K562 (cell line): Measurements from ENCODE around the gene MFSD11. TPM values are rescaled to one million over a fixed set of nuclear protein-coding genes. Genes with fewer than 3 reads are reported as not detected.

ENCODE experiments used
- ATF4 ChIP-seq: fragments of 450-650 bp; formaldehyde crosslinking; IDR thresholded peaks from 2 replicates; pipeline ENCODE4 v1.4.0; 2022; ENCODE audit warnings: mild to moderate bottlenecking, moderate library complexity
- BCOR ChIP-seq: fragments of 450-650 bp; IDR thresholded peaks from 2 replicates; pipeline ENCODE4 v1.6.1; 2016
- BHLHE40 ChIP-seq: IDR thresholded peaks from 2 replicates; pipeline ENCODE4 v1.6.1; 2011; ENCODE audit warnings: low read length, improper control_type of control experiment
- CEBPG ChIP-seq, 3 experiments: fragments of 200-800 bp in 1 of 3; sonication (Bioruptor generic) in 1 of 3; sonication (generic) in 1 of 3; formaldehyde crosslinking in 1 of 3; IDR thresholded peaks in 2 of 3; conservative IDR thresholded peaks in 1 of 3; 2 replicates each; pipeline versions ENCODE4 v1.6.1 to v1.8.0; 2016 to 2022; ENCODE audit warnings: missing compliant biosample characterization in 2 of 3, missing genetic modification characterization in 2 of 3, mild to moderate bottlenecking in 1 of 3, missing genetic modification reagents in 1 of 3
- CREB5 ChIP-seq: fragments of 250-450 bp; sonication (Bioruptor Pico); IDR thresholded peaks from 2 replicates; pipeline ENCODE4 v1.5.0; 2020; ENCODE audit warnings: mild to moderate bottlenecking
- GATA2 ChIP-seq: sonication (generic); formaldehyde crosslinking; IDR thresholded peaks from 2 replicates; pipeline ENCODE4 v1.4.0; 2020; ENCODE audit warnings: mild to moderate bottlenecking, missing genetic modification reagents
- MTA2 ChIP-seq: fragments of 450-650 bp; IDR thresholded peaks from 2 replicates; pipeline ENCODE4 v1.6.1; 2016; ENCODE audit warnings: low read depth
- MTF1 ChIP-seq: fragments of 250-450 bp; sonication (Bioruptor Pico); IDR thresholded peaks from 2 replicates; pipeline ENCODE4 v1.9.0; 2021; ENCODE audit warnings: moderate library complexity, mild to moderate bottlenecking, inconsistent platforms, borderline replicate concordance
- POLR2A ChIP-seq: fragments of 450-650 bp; conservative IDR thresholded peaks from 2 replicates; pipeline ENCODE4 v1.6.1; 2016
- TAL1 ChIP-seq: fragments of 450-650 bp; IDR thresholded peaks from 2 replicates; pipeline ENCODE4 v1.6.1; 2016; ENCODE audit warnings: mild to moderate bottlenecking
- TEAD4 ChIP-seq, 2 experiments: sonication (generic) in 1 of 2; formaldehyde crosslinking in 1 of 2; IDR thresholded peaks; 2 replicates each; pipeline versions ENCODE4 v1.6.1 to v1.8.0; 2012 to 2022; ENCODE audit warnings: borderline replicate concordance in 1 of 2, inconsistent platforms in 1 of 2, low read length in 1 of 2, mild to moderate bottlenecking in 1 of 2, missing genetic modification reagents in 1 of 2
- YBX1 ChIP-seq: fragments of 450-650 bp; IDR thresholded peaks from 2 replicates; pipeline ENCODE4 v1.7.1; 2016; ENCODE audit warnings: mild to moderate bottlenecking
- ZBTB12 ChIP-seq: fragments of 250-450 bp; sonication (Bioruptor Pico); IDR thresholded peaks from 2 replicates; pipeline ENCODE4 v1.4.0; 2020
- ZNF12 ChIP-seq: sonication (generic); formaldehyde crosslinking; IDR thresholded peaks from 2 replicates; pipeline ENCODE4 v1.4.0; 2020; ENCODE audit warnings: mild to moderate bottlenecking, missing genetic modification reagents
- ZNF324 ChIP-seq: fragments of 250-450 bp; sonication (Bioruptor Pico); IDR thresholded peaks from 2 replicates; pipeline ENCODE4 v1.4.0; 2020; ENCODE audit warnings: mild to moderate bottlenecking
- ZNF384 ChIP-seq: IDR thresholded peaks from 2 replicates; pipeline ENCODE4 v1.6.1; 2012; ENCODE audit warnings: low read depth, low read length, improper control_type of control experiment
- ZNF551 ChIP-seq: fragments of 250-450 bp; sonication (Bioruptor Pico); IDR thresholded peaks from 2 replicates; pipeline ENCODE4 v1.5.0; 2021; ENCODE audit warnings: mild to moderate bottlenecking, moderate library complexity
- polyA plus RNA-seq, 8 experiments: library from polyadenylated mRNA; depleted of rRNA in 4 of 8; stranded (reverse) in 5 of 8; unstranded in 3 of 8; fragments of >200 nt; fragmentation: Nextera tagmentation in 2 of 8; fragmentation: Illumina TruSeq in 1 of 8; extraction: Ambion mirVana in 2 of 8; extraction: Trizol in 1 of 8; gene quantifications; 2 replicates each; pipeline versions ENCODE4 v1.2.1 to v1.2.3, GENCODE V29; 2011 to 2014; ENCODE audit warnings: inconsistent platforms in 1 of 8, missing spikeins in 1 of 8
- total RNA-seq, 7 experiments: library from RNA; depleted of rRNA in 6 of 7; stranded (reverse); fragments of >200 nt in 6 of 7; fragmentation: Illumina TruSeq in 2 of 7; extraction: Trizol in 2 of 7; gene quantifications; 2 replicates each; pipeline versions ENCODE4 v1.2.1 to v1.2.3, GENCODE V29; 2011 to 2021; ENCODE audit warnings: low replicate concordance in 1 of 7
- TF ChIP-seq, protein P1 (sequence below): fragments of 450-650 bp; IDR thresholded peaks from 2 replicates; pipeline ENCODE4 v1.6.1; 2014; ENCODE audit warnings: low read depth, mild to moderate bottlenecking, moderate library complexity, borderline replicate concordance
- TF ChIP-seq, protein P2 (sequence below): fragments of 450-650 bp; IDR thresholded peaks from 2 replicates; pipeline ENCODE4 v1.6.1; 2017; ENCODE audit warnings: antibody characterized with exemption, mild to moderate bottlenecking

Gene MFSD11
- total and polyA plus RNA-seq, 9 of the 15 experiments (the other 6 are each of a cell fraction or from before 2014, with no cell fraction given): 14.4 to 24.5 (median 19.9) TPM

DNA sequence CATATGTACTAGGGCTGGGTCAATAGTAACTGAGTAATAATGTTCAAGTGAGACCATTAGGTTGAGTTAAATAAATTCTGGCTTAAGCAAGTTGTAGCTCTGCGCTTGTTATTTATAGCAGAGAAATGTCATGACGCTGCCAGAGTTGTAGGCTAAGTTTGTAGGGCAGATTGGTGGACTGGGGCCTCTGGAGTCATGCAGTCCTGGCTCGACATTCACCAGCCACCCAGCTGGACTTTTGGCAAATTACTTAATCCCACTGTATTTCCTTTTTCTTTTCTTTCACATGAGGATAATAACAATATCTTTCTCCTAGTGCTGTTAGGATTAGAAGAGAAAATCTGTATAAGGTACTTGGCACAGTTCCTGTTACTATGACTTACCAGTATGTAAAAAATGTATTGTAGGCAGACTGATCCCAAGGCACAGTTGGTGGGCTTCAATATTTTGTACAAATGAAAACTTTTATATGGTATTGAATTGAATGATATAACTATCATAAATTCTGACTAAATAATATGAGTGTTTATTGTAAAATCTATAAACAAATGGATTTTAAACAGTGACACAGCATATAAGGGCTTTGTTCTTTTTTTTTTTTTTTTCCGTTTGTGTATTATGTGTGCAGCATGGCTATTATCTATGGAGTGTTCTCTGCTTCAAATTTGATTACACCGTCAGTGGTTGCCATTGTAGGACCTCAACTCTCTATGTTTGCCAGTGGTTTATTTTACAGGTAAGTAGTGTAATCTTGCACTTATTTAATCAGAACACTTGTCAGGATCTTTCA is 2.6 kb downstream of the MFSD11 start (continued):
- TF ChIP-seq, protein P1, sequence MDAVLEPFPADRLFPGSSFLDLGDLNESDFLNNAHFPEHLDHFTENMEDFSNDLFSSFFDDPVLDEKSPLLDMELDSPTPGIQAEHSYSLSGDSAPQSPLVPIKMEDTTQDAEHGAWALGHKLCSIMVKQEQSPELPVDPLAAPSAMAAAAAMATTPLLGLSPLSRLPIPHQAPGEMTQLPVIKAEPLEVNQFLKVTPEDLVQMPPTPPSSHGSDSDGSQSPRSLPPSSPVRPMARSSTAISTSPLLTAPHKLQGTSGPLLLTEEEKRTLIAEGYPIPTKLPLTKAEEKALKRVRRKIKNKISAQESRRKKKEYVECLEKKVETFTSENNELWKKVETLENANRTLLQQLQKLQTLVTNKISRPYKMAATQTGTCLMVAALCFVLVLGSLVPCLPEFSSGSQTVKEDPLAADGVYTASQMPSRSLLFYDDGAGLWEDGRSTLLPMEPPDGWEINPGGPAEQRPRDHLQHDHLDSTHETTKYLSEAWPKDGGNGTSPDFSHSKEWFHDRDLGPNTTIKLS: no peak
- TF ChIP-seq ZNF551 (CRISPR knock-in tag): no peak
- no peak for TF ChIP-seq MTA2
- no peak for TF ChIP-seq CREB5 (CRISPR knock-in tag)
- no peak for TF ChIP-seq TAL1
- TF ChIP-seq, protein P2, sequence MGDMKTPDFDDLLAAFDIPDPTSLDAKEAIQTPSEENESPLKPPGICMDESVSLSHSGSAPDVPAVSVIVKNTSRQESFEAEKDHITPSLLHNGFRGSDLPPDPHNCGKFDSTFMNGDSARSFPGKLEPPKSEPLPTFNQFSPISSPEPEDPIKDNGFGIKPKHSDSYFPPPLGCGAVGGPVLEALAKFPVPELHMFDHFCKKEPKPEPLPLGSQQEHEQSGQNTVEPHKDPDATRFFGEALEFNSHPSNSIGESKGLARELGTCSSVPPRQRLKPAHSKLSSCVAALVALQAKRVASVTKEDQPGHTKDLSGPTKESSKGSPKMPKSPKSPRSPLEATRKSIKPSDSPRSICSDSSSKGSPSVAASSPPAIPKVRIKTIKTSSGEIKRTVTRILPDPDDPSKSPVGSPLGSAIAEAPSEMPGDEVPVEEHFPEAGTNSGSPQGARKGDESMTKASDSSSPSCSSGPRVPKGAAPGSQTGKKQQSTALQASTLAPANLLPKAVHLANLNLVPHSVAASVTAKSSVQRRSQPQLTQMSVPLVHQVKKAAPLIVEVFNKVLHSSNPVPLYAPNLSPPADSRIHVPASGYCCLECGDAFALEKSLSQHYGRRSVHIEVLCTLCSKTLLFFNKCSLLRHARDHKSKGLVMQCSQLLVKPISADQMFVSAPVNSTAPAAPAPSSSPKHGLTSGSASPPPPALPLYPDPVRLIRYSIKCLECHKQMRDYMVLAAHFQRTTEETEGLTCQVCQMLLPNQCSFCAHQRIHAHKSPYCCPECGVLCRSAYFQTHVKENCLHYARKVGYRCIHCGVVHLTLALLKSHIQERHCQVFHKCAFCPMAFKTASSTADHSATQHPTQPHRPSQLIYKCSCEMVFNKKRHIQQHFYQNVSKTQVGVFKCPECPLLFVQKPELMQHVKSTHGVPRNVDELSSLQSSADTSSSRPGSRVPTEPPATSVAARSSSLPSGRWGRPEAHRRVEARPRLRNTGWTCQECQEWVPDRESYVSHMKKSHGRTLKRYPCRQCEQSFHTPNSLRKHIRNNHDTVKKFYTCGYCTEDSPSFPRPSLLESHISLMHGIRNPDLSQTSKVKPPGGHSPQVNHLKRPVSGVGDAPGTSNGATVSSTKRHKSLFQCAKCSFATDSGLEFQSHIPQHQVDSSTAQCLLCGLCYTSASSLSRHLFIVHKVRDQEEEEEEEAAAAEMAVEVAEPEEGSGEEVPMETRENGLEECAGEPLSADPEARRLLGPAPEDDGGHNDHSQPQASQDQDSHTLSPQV: peak; percentile 41; the same call in 1 of the 2 replicates
- TF ChIP-seq ZNF384: peak; percentile 73
- no peak for TF ChIP-seq ZBTB12 (CRISPR knock-in tag)
- no peak for TF ChIP-seq ZNF324 (CRISPR knock-in tag)
- no peak for TF ChIP-seq BCOR
- TF ChIP-seq ZNF12 (CRISPR knock-in tag): no peak
- no peak for TF ChIP-seq ATF4 (CRISPR knock-in tag)
- no peak for TF ChIP-seq YBX1
- no peak for TF ChIP-seq POLR2A
- no peak for TF ChIP-seq GATA2 (CRISPR knock-in tag)
- no peak for TF ChIP-seq BHLHE40
- no peak for TF ChIP-seq MTF1 (CRISPR knock-in tag)
- no peak for TF ChIP-seq TEAD4 (IDR thresholded peaks at IDR 0.05; ENCODE audit: low read length)
- no peak for TF ChIP-seq TEAD4 (CRISPR knock-in tag; IDR thresholded peaks at IDR 0.05; ENCODE audit: borderline replicate concordance)
- TF ChIP-seq CEBPG (CRISPR knock-in tag; IDR thresholded peaks at IDR 0.05): no peak
- no peak for TF ChIP-seq CEBPG (tag; conservative IDR thresholded peaks at IDR 0.05 in 1 of 2, IDR thresholded peaks at IDR 0.05 in 1 of 2)
